Brain microvascular endothelial cell (primary cell): ENCODE results near the gene FGF18.

Experiments
- DNase-seq: peaks from one replicate; pipeline ENCODE4 v3.0.0-alpha.2; 2020
- H3K27ac ChIP-seq: fragments of 250-450 bp; sonication (Bioruptor Pico); 2 replicates; pipeline ENCODE4 v1.5.1; 2020; ENCODE audit warnings: mild to moderate bottlenecking, moderate library complexity
- H3K27me3 ChIP-seq: fragments of 250-450 bp; sonication (Bioruptor Pico); replicated peaks from 2 replicates; pipeline ENCODE4 v1.5.1; 2020; ENCODE audit warnings: mild to moderate bottlenecking
- H3K36me3 ChIP-seq: fragments of 250-450 bp; sonication (Bioruptor Pico); replicated peaks from 2 replicates; pipeline ENCODE4 v1.5.1; 2020; ENCODE audit warnings: mild to moderate bottlenecking
- H3K4me3 ChIP-seq: 2 replicates; pipeline ENCODE4 v1.5.1; 2011; ENCODE audit warnings: low read depth, mild to moderate bottlenecking, control low read depth, low read length, moderate library complexity
- CTCF ChIP-seq: IDR thresholded peaks from 2 replicates; pipeline ENCODE4 v1.5.1; 2011; ENCODE audit warnings: low read depth, mild to moderate bottlenecking, moderate library complexity, low read length, control low read depth, inconsistent platforms; ENCODE audit errors: missing control alignments
- in situ Hi-C: cut with HindIII; loops from 2 replicates; pipeline ENCODE4 v1.10.0; 2017; ENCODE audit warnings: low sequenced_read_pairs, low pct_ligation_motif_present

Gene FGF18

GRCh38 chr5:171481571-171482433 is 62.4 kb downstream of the FGF18 start:
- Histone ChIP-seq H3K4me3 (no peak overlapping the region), H3K27me3 (peaks cover 7% of the 10 kb centered on the region), H3K36me3 (no peaks in the 10 kb centered on the region), H3K27ac (no peak overlapping the region)
- TF ChIP-seq CTCF = no peak
- DNase-seq = peak; percentile 4
- in situ Hi-C loops = no loop called here

- H3K27me3 ChIP-seq = peaks cover 5% of the 10 kb centered on the region
- in situ Hi-C loops = no loop called here
- TF ChIP-seq CTCF = no peak
These were observed 62.9 kb downstream of the FGF18 start for GRCh38 chr5:171482434-171482730.

GRCh38 chr5:171483551-171484135 is 64.2 kb downstream of the FGF18 start:
- no peak for TF ChIP-seq CTCF
- Histone ChIP-seq H3K4me3 (no peak overlapping the region), H3K27ac (no peak overlapping the region), H3K36me3 (no peaks in the 10 kb centered on the region), H3K27me3 (peaks cover 5% of the 10 kb centered on the region)
- in situ Hi-C loops = no loop called here
- peak; percentile 54 for DNase-seq

More at GRCh38 chr5:171482434-171482730, 62.9 kb downstream of the FGF18 start:
- Histone ChIP-seq H3K36me3 (no peaks in the 10 kb centered on the region), H3K27ac (no peak overlapping the region), H3K4me3 (no peak overlapping the region)
- no peak for DNase-seq

- Histone ChIP-seq H3K36me3 (no peaks in the 10 kb centered on the region), H3K4me3 (no peak overlapping the region), H3K27me3 (peaks cover 5% of the 10 kb centered on the region), H3K27ac (no peak overlapping the region)
- in situ Hi-C loops = no loop called here
- TF ChIP-seq CTCF = peak; percentile 89
- DNase-seq = peak; percentile 6
These were observed 65.0 kb downstream of the FGF18 start for GRCh38 chr5:171484460-171484899.

- Histone ChIP-seq H3K4me3 (no peak overlapping the region), H3K27me3 (no peaks in the 10 kb centered on the region), H3K36me3 (no peaks in the 10 kb centered on the region), H3K27ac (no peak overlapping the region)
- no peak for DNase-seq
- TF ChIP-seq CTCF = no peak
- in situ Hi-C loops = no loop called here
These were observed 66.2 kb downstream of the FGF18 start for GRCh38 chr5:171485668-171486067.
